PC-9 (cell line): ENCODE data around the gene MCCC2. TPM values are rescaled to one million over a fixed set of nuclear protein-coding genes. Genes with fewer than 3 reads are reported as not detected.

Experiments
- BruUV-seq: library from RNA; stranded (reverse); fragments of 400-500 nt; replicated peaks from 2 replicates; lab custom pipeline; 2021; lab: Mats Ljungman, UMichigan
- CTCF ChIA-PET: fragments of 300-600 bp; sonication (Branson Sonifier 250); formaldehyde crosslinking; loops from one replicate; lab custom pipeline; 2022; ENCODE audit warnings: antibody characterized with exemption; lab: Charles Lee
- POLR2A ChIA-PET: fragments of 300-600 bp; sonication (Branson Sonifier 250); formaldehyde crosslinking; loops from one replicate; lab custom pipeline; 2022; ENCODE audit warnings: antibody characterized with exemption; ENCODE audit not compliant: unreplicated experiment; lab: Charles Lee
- DNase-seq, 2 experiments: peaks; one replicate each; pipeline versions ENCODE4 v3.0.0 to v3.0.0-alpha.2; 2015 to 2022; ENCODE audit warnings: mixed read lengths in 1 of 2
- H2AFZ ChIP-seq: fragments of 200-600 bp; sonication (generic); 2 replicates; pipeline ENCODE4 v1.8.1; 2017; ENCODE audit warnings: antibody characterized with exemption
- H3F3A ChIP-seq: fragments of 200-600 bp; sonication (generic); 2 replicates; pipeline ENCODE4 v1.8.1; 2017; ENCODE audit warnings: antibody characterized with exemption, mild to moderate bottlenecking, low read depth; ENCODE audit not compliant: insufficient read depth
- H3K27ac ChIP-seq: fragments of 200-600 bp; sonication (generic); 2 replicates; pipeline ENCODE4 v1.6.1; 2016; ENCODE audit warnings: mixed run types
- H3K27me3 ChIP-seq: fragments of 200-600 bp; sonication (generic); 2 replicates; pipeline ENCODE4 v1.6.1; 2016; ENCODE audit warnings: low read depth, mixed run types; ENCODE audit not compliant: insufficient read depth
- H3K36me3 ChIP-seq: fragments of 200-600 bp; sonication (generic); 2 replicates; pipeline ENCODE4 v1.6.1; 2016; ENCODE audit warnings: low read depth, mixed run types
- H3K4me1 ChIP-seq: fragments of 200-600 bp; sonication (generic); replicated peaks from 2 replicates; pipeline ENCODE4 v1.6.1; 2016; ENCODE audit warnings: mixed run types; ENCODE audit not compliant: insufficient read depth
- H3K4me2 ChIP-seq: fragments of 200-600 bp; sonication (generic); 2 replicates; pipeline ENCODE4 v1.6.1; 2017; ENCODE audit warnings: mixed run types
- H3K4me3 ChIP-seq: fragments of 200-600 bp; sonication (generic); 2 replicates; pipeline ENCODE4 v1.6.1; 2016; ENCODE audit warnings: mixed run types
- H3K79me2 ChIP-seq: fragments of 200-600 bp; sonication (generic); 2 replicates; pipeline ENCODE4 v1.6.1; 2017; ENCODE audit warnings: low read depth, mixed run types
- H3K9me2 ChIP-seq: fragments of 200-600 bp; sonication (generic); 2 replicates; pipeline ENCODE4 v1.8.1; 2017; ENCODE audit warnings: mild to moderate bottlenecking; ENCODE audit not compliant: insufficient read depth
- H3K9me3 ChIP-seq: fragments of 200-600 bp; sonication (generic); 2 replicates; pipeline ENCODE4 v1.8.1; 2016; ENCODE audit warnings: low read depth; ENCODE audit not compliant: insufficient read depth
- H4K20me1 ChIP-seq: fragments of 200-600 bp; sonication (generic); 2 replicates; pipeline ENCODE4 v1.8.1; 2017; ENCODE audit not compliant: insufficient read depth
- EZH2 ChIP-seq: fragments of 200-600 bp; sonication (generic); IDR thresholded peaks from 2 replicates; pipeline ENCODE4 v1.8.0; 2017; ENCODE audit warnings: antibody characterized with exemption, low read depth
- intact Hi-C: fragments of 100-400 bp; cut with micrococcal nuclease; formaldehyde crosslinking; loops from one replicate; pipeline ENCODE4 v1.10.0; 2022; ENCODE audit not compliant: unreplicated experiment
- total RNA-seq: library from RNA; stranded (reverse); gene quantifications from 2 replicates; pipeline ENCODE4 v1.2.3, GENCODE V29; 2021
- TF ChIP-seq, protein P1 (sequence below): fragments of 200-600 bp; sonication (generic); conservative IDR thresholded peaks from 2 replicates; pipeline ENCODE4 v1.6.1; 2017; ENCODE audit warnings: mixed run types, antibody characterized with exemption, mild to moderate bottlenecking, moderate library complexity

MCCC2 gene
- total RNA-seq, 1 experiment from 2014 or later, result 87.0 TPM

DNA sequence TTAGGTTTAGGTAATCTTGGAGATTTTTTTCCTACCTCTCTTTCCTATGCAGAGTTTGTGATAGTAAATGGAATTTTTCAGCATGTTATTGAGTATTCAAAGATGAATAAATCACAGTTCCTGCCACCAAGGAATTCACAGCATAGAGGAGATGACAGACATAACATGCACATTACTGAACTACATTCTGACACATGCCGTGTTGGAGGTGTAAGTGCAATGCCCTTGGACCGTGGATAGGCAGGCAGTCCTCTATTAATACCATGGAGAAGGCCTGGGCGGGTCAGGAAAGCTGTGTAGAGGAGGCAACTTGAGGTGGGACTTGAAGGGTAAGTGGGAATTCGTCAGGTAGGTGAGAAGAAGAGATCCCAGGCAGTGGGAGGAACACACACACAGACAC, 43.9 kb downstream of the MCCC2 start:
- ChIA-PET POLR2A (no interaction called here), CTCF (no interaction called here)
- no peak overlapping the region for H3K4me2 ChIP-seq
- no peak overlapping the region for H3K4me3 ChIP-seq
- no TSS peak for BruUV-seq
- no peaks in the 10 kb centered on the region for H3K9me2 ChIP-seq
- no peaks in the 10 kb centered on the region; the same call in 1 of the 2 replicates for H3F3A ChIP-seq
- 0 out of 2 replicates have a peak, but pooled peaks cover 12% of the 10 kb centered on the region for H3K36me3 ChIP-seq
- intact Hi-C loops, result no loop called here
- no peaks in the 10 kb centered on the region for H3K9me3 ChIP-seq
- TF ChIP-seq EZH2, result no peak
- TF ChIP-seq, protein P1, sequence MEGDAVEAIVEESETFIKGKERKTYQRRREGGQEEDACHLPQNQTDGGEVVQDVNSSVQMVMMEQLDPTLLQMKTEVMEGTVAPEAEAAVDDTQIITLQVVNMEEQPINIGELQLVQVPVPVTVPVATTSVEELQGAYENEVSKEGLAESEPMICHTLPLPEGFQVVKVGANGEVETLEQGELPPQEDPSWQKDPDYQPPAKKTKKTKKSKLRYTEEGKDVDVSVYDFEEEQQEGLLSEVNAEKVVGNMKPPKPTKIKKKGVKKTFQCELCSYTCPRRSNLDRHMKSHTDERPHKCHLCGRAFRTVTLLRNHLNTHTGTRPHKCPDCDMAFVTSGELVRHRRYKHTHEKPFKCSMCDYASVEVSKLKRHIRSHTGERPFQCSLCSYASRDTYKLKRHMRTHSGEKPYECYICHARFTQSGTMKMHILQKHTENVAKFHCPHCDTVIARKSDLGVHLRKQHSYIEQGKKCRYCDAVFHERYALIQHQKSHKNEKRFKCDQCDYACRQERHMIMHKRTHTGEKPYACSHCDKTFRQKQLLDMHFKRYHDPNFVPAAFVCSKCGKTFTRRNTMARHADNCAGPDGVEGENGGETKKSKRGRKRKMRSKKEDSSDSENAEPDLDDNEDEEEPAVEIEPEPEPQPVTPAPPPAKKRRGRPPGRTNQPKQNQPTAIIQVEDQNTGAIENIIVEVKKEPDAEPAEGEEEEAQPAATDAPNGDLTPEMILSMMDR, result no peak
- peaks cover 8% of the 10 kb centered on the region; the same call in 1 of the 2 replicates for H3K4me1 ChIP-seq
- no peak overlapping the region for H2AFZ ChIP-seq
- 0 out of 2 replicates have a peak, but pooled peaks cover 9% of the 10 kb centered on the region for H3K79me2 ChIP-seq
- no peak for DNase-seq
- H3K27me3 ChIP-seq, result no peaks in the 10 kb centered on the region
- no peaks in the 10 kb centered on the region; the same call in 1 of the 2 replicates for H4K20me1 ChIP-seq
- H3K27ac ChIP-seq, result no peak overlapping the region

- no peaks in the 10 kb centered on the region for H3K9me3 ChIP-seq
- POLR2A ChIA-PET, result no interaction called here
- peak in 1 of 2 experiments; percentile 55 for DNase-seq
- BruUV-seq, result no TSS peak
- H3K27me3 ChIP-seq, result no peaks in the 10 kb centered on the region
- intact Hi-C loops, result no loop called here
- no peak overlapping the region for H2AFZ ChIP-seq
- no peaks in the 10 kb centered on the region; the same call in 1 of the 2 replicates for H4K20me1 ChIP-seq
- no peaks in the 10 kb centered on the region for H3K9me2 ChIP-seq
- H3K27ac ChIP-seq, result no peak overlapping the region
- H3K4me3 ChIP-seq, result no peak overlapping the region
- CTCF ChIA-PET, result no interaction called here
- no peak for TF ChIP-seq EZH2
- TF ChIP-seq, protein P1, result no peak
- 0 out of 2 replicates have a peak, but pooled peaks cover 1% of the 10 kb centered on the region for H3K79me2 ChIP-seq
- no peaks in the 10 kb centered on the region; the same call in 1 of the 2 replicates for H3F3A ChIP-seq
- 0 out of 2 replicates have a peak, but pooled peaks cover 10% of the 10 kb centered on the region for H3K36me3 ChIP-seq
- H3K4me1 ChIP-seq, result peaks cover 8% of the 10 kb centered on the region; the same call in 1 of the 2 replicates
- H3K4me2 ChIP-seq, result no peak overlapping the region
These were observed 45.0 kb downstream of the MCCC2 start for GRCh38 chr5:71632168-71632567.

DNA sequence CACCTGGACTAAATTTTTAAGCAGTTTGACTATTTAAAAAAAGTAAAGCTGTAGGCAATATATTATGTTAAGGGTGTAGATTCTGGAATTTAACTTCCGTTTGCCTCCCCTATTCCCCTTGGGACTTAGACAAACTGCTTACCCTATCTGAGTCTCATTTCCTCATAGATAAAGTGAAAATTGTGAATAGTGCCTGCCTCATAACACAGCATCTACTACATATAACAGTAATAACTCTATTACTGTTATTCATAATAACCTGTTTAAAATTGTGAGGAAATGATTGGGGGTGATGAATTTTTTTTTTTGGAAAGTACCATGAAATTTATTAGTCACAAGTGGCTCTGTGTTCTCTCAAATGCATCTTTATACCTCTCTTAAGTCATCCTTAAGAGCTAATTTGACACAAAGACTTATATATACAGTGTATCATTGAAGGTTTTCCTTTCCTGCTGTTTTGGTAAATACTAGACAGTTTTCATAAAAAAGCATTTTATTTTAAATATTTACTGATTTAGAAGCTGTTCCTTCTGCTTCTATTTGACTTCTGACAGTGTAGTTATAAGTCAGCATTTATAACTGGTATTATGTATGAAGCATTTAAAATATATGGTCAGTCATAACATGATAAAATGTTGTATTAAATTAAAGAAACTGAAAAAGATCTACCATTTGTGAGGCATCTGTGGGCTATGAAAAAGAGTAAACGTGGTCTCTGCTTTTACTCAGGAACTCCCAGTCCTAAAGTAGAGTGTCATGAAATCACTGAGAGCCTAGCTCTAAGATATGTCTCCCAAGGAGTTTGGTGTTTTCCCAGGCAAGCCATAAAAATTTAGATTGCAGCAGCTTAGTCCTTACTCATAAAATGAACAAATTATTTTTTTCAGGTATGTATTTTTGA, 46.4 kb downstream of the MCCC2 start:
- no peaks in the 10 kb centered on the region for H3K27me3 ChIP-seq
- H3K27ac ChIP-seq, result no peak overlapping the region
- H3K4me1 ChIP-seq, result peaks cover 8% of the 10 kb centered on the region; the same call in 1 of the 2 replicates
- no peak overlapping the region for H3K4me2 ChIP-seq
- H4K20me1 ChIP-seq, result no peaks in the 10 kb centered on the region; the same call in 1 of the 2 replicates
- H3K36me3 ChIP-seq, result 0 out of 2 replicates have a peak, but pooled peaks cover 7% of the 10 kb centered on the region
- CTCF ChIA-PET, result no interaction called here
- no peaks in the 10 kb centered on the region for H3K9me2 ChIP-seq
- H3K9me3 ChIP-seq, result no peaks in the 10 kb centered on the region
- no peaks in the 10 kb centered on the region for H3K79me2 ChIP-seq
- BruUV-seq, result no TSS peak
- POLR2A ChIA-PET, result no interaction called here
- no peak for DNase-seq
- TF ChIP-seq EZH2, result no peak
- TF ChIP-seq, protein P1, result no peak
- H3K4me3 ChIP-seq, result no peak overlapping the region
- no peak overlapping the region for H2AFZ ChIP-seq
- H3F3A ChIP-seq, result no peaks in the 10 kb centered on the region; the same call in 1 of the 2 replicates
- intact Hi-C loops, result no loop called here
